Measurements from ENCODE around the gene RPL18A. TPM values are rescaled to one million over a fixed set of nuclear protein-coding genes. Genes with fewer than 3 reads are reported as not detected.

RPL18A gene
- total RNA-seq, 1 experiment from 2014 or later, result 2,241 TPM

GRCh38 chr19:17888260-17888659, 28.6 kb downstream of the RPL18A start:
- Histone ChIP-seq H3K9me3 (ENCODE audit: low read length) (no peaks in the 10 kb centered on the region), H3K79me2 (ENCODE audit: low read length) (no peaks in the 10 kb centered on the region), H3K4me2 (ENCODE audit: low read length) (no peak overlapping the region), H3K9me2 (replicated peaks; ENCODE audit: low read length) (no peaks in the 10 kb centered on the region), H3K27ac (ENCODE audit: low read length) (no peak overlapping the region), H3K4me1 (ENCODE audit: insufficient read depth, low read length) (no peaks in the 10 kb centered on the region), H3K27me3 (ENCODE audit: low read length) (no peaks in the 10 kb centered on the region), H3F3A (ENCODE audit: low read length, unreplicated experiment) (no peaks in the 10 kb centered on the region), H4K20me1 (ENCODE audit: low read length) (no peaks in the 10 kb centered on the region), H3K36me3 (ENCODE audit: low read depth, low read length) (no peaks in the 10 kb centered on the region), H3K9ac (ENCODE audit: low read length) (no peak overlapping the region), H2AFZ (ENCODE audit: low read length) (no peak overlapping the region), H3K4me3 (ENCODE audit: low read length) (no peak overlapping the region)
- CTCF ChIA-PET, result no interaction called here
- ATAC-seq, result no peak
- no TSS peak for BruUV-seq (replicated peaks)
- POLR2A ChIA-PET (ENCODE audit: unreplicated experiment), result no interaction called here
- DNase-seq, result no peak
- no peak for TF ChIP-seq EZH2 (IDR thresholded peaks at IDR 0.05; ENCODE audit: low read length, unreplicated experiment)
- TF ChIP-seq EZH2phosphoT487 (IDR thresholded peaks at IDR 0.05; ENCODE audit: borderline replicate concordance, low read length), result no peak
- no peak for TF ChIP-seq CTCF (conservative IDR thresholded peaks at IDR 0.05; ENCODE audit: low read depth, low read length)
- intact Hi-C loops (cut with micrococcal nuclease), result no loop called here

GRCh38 chr19:17889609-17890214, 30.0 kb downstream of the RPL18A start:
- TF ChIP-seq CTCF (conservative IDR thresholded peaks at IDR 0.05; ENCODE audit: low read depth, low read length), result no peak
- no peaks in the 10 kb centered on the region for H3K27me3 ChIP-seq (ENCODE audit: low read length)
- CTCF ChIA-PET, result no interaction called here

GRCh38 chr19:17893766-17894165, 34.1 kb downstream of the RPL18A start:
- no peaks in the 10 kb centered on the region for H3K4me1 ChIP-seq (ENCODE audit: insufficient read depth, low read length)
- ChIA-PET CTCF (no interaction called here), POLR2A (ENCODE audit: unreplicated experiment) (no interaction called here)
- TF ChIP-seq EZH2 (IDR thresholded peaks at IDR 0.05; ENCODE audit: low read length, unreplicated experiment), result no peak
- H3K27ac ChIP-seq (ENCODE audit: low read length), result no peak overlapping the region
- peaks cover 4% of the 10 kb centered on the region; the same call in 1 of the 2 replicates for H3K27me3 ChIP-seq (ENCODE audit: low read length)
- BruUV-seq (replicated peaks), result no TSS peak
- DNase-seq (no peak), ATAC-seq (no peak)
- H3K79me2 ChIP-seq (ENCODE audit: low read length), result no peaks in the 10 kb centered on the region
- no peak overlapping the region for H3K4me3 ChIP-seq (ENCODE audit: low read length)
- H3K9me3 ChIP-seq (ENCODE audit: low read length), result no peaks in the 10 kb centered on the region
- no peak overlapping the region for H2AFZ ChIP-seq (ENCODE audit: low read length)
- no peak overlapping the region for H3K4me2 ChIP-seq (ENCODE audit: low read length)
- intact Hi-C loops (cut with micrococcal nuclease), result no loop called here
- H3K9ac ChIP-seq (ENCODE audit: low read length), result no peak overlapping the region
- H4K20me1 ChIP-seq (ENCODE audit: low read length), result no peaks in the 10 kb centered on the region
- no peaks in the 10 kb centered on the region for H3K36me3 ChIP-seq (ENCODE audit: low read depth, low read length)
- H3F3A ChIP-seq (ENCODE audit: low read length, unreplicated experiment), result no peaks in the 10 kb centered on the region
- H3K9me2 ChIP-seq (replicated peaks; ENCODE audit: low read length), result no peaks in the 10 kb centered on the region

More at GRCh38 chr19:17889609-17890214, 30.0 kb downstream of the RPL18A start:
- no peaks in the 10 kb centered on the region for H4K20me1 ChIP-seq (ENCODE audit: low read length)
- ATAC-seq (peak; percentile 67), DNase-seq (peak; percentile 67)
- H3K4me1 ChIP-seq (ENCODE audit: insufficient read depth, low read length), result no peaks in the 10 kb centered on the region
- no peaks in the 10 kb centered on the region for H3F3A ChIP-seq (ENCODE audit: low read length, unreplicated experiment)
- intact Hi-C loops (cut with micrococcal nuclease), result no loop called here
- no peak overlapping the region for H3K27ac ChIP-seq (ENCODE audit: low read length)
- POLR2A ChIA-PET (ENCODE audit: unreplicated experiment), result interaction anchor here (0.7 kb wide), 1 partner anchor 635 kb away, joined by 3 read pairs; no protein-coding TSS in a partner anchor
- H3K9me3 ChIP-seq (ENCODE audit: low read length), result no peaks in the 10 kb centered on the region
- H3K79me2 ChIP-seq (ENCODE audit: low read length), result no peaks in the 10 kb centered on the region
- no TSS peak for BruUV-seq (replicated peaks)
- no peaks in the 10 kb centered on the region for H3K36me3 ChIP-seq (ENCODE audit: low read depth, low read length)
- H2AFZ ChIP-seq (ENCODE audit: low read length), result no peak overlapping the region
- H3K4me2 ChIP-seq (ENCODE audit: low read length), result no peak overlapping the region
- H3K4me3 ChIP-seq (ENCODE audit: low read length), result no peak overlapping the region
- no peak overlapping the region for H3K9ac ChIP-seq (ENCODE audit: low read length)
- no peaks in the 10 kb centered on the region for H3K9me2 ChIP-seq (replicated peaks; ENCODE audit: low read length)

Data from PC-3 (cell line).